ENCODE data around the gene SFXN3. TPM values are rescaled to one million over a fixed set of nuclear protein-coding genes. Genes with fewer than 3 reads are reported as not detected.

SFXN3 gene
- total RNA-seq, 4 donors from 2014 or later: 47.8 to 442 (median 53.1) TPM

DNA sequence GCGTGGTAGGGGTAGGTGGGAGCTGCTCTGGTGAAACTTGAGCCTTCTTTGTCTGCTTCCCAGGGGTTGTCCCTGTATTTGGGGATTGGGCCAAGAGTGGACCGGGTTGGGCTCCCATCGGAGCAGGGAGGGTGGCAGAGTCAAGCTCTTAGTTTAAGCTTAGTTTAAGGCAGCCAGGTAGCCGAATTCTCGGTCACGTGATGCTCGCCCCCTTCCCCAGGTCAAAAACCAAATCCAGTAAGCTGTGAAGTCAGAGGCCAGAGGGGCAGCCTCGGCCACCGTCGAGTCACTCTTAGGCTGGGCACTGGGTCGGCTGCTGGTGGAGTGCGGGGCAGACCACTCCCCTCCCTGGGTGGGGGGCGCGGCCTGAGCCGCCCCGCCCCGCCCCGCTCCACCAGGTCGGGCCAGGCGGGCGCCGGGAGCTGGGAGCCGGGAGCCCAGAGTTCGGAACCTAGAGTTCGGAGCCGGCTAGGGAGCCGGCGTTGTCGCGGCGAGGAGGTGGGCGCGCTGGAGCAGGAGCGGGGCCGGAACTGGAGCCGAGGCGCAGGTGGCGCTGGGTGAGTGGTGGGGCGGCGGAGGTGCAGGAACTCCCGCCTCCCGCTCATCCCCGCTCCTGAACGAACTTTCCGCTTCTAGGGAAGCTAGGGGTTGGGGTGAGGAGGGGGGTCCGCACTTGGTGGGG is 34.2 kb upstream of the SFXN3 start:
- in situ Hi-C loops (cut with MboI; ENCODE audit: low pct_ligation_motif_present in 1 of 4, low pct_unique_long_range_greater_than_20kb in 1 of 4, low sequenced_read_pairs in 3 of 4): no loop called here
- peak overlapping the region; percentile 94 to 98 (median 97) for H3K27ac ChIP-seq
- H3K36me3 ChIP-seq: peaks cover 0 to 6% (median 0%) of the 10 kb centered on the region in 4 donors
- intact Hi-C loops (cut with DNase I; ENCODE audit: low total_unique reads): no loop called here
- peaks cover 10 to 44% (median 35%) of the 10 kb centered on the region in 4 donors for H3K4me1 ChIP-seq
- no peak for TF ChIP-seq POLR2AphosphoS5 (IDR thresholded peaks at IDR 0.05)
- TF ChIP-seq POLR2A (IDR thresholded peaks at IDR 0.05): no peak
- TF ChIP-seq EP300 (IDR thresholded peaks at IDR 0.05; ENCODE audit: low read depth): no peak
- no peak for TF ChIP-seq CTCF (IDR thresholded peaks at IDR 0.05)
- no peaks in the 10 kb centered on the region for H3K27me3 ChIP-seq
- WGBS, 2 donors (ENCODE audit: low coverage in 1 of 2): 5% methylated on average over 32 of the region's 46 CpGs; no CpG with 5 or more reads in 1 of the 2 donors
- peak; percentile 55 for DNase-seq
- no peaks in the 10 kb centered on the region for H3K9me3 ChIP-seq
- H3K4me3 ChIP-seq: peak overlapping the region; percentile 46 to 77 (median 67)

GRCh38 chr10:100997360-100998182 is 33.5 kb upstream of the SFXN3 start:
- peaks cover 0 to 6% (median 0%) of the 10 kb centered on the region in 4 donors for H3K36me3 ChIP-seq
- intact Hi-C loops (cut with DNase I; ENCODE audit: low total_unique reads): no loop called here
- H3K4me1 ChIP-seq: peaks cover 14 to 48% (median 43%) of the 10 kb centered on the region in 4 donors
- H3K27ac ChIP-seq: peak overlapping the region; percentile 94 to 98 (median 97)
- no peaks in the 10 kb centered on the region for H3K27me3 ChIP-seq
- WGBS, 2 donors (ENCODE audit: low coverage in 1 of 2): 0% methylated on average over 5 to 34 of the region's 66 CpGs
- H3K4me3 ChIP-seq: peak overlapping the region; percentile 46 to 77 (median 67)
- no peaks in the 10 kb centered on the region for H3K9me3 ChIP-seq
- DNase-seq: peak; percentile 88
- TF ChIP-seq EP300 (IDR thresholded peaks at IDR 0.05; ENCODE audit: low read depth) (no peak), POLR2AphosphoS5 (IDR thresholded peaks at IDR 0.05) (peak; percentile 18 to 72 (median 49)), POLR2A (IDR thresholded peaks at IDR 0.05) (peak; percentile 70), CTCF (IDR thresholded peaks at IDR 0.05) (peak; percentile 90 to 98 (median 93))
- in situ Hi-C loops (cut with MboI; ENCODE audit: low pct_ligation_motif_present in 1 of 4, low pct_unique_long_range_greater_than_20kb in 1 of 4, low sequenced_read_pairs in 3 of 4): no loop called here

GRCh38 chr10:100998183-100998990 is 32.6 kb upstream of the SFXN3 start:
- peak overlapping the region; percentile 94 to 98 (median 97) for H3K27ac ChIP-seq
- intact Hi-C loops (cut with DNase I; ENCODE audit: low total_unique reads): no loop called here
- peaks cover 14 to 49% (median 44%) of the 10 kb centered on the region in 4 donors for H3K4me1 ChIP-seq
- no peaks in the 10 kb centered on the region for H3K27me3 ChIP-seq
- TF ChIP-seq CTCF (IDR thresholded peaks at IDR 0.05): no peak
- TF ChIP-seq POLR2AphosphoS5 (IDR thresholded peaks at IDR 0.05): peak in 1 of 3 donors; percentile 5
- TF ChIP-seq EP300 (IDR thresholded peaks at IDR 0.05; ENCODE audit: low read depth): no peak
- peak overlapping the region; percentile 46 to 77 (median 67) for H3K4me3 ChIP-seq
- 3 to 4% methylated on average over 6 to 25 of the region's 25 CpGs for WGBS, 2 donors (ENCODE audit: low coverage in 1 of 2)
- in situ Hi-C loops (cut with MboI; ENCODE audit: low pct_ligation_motif_present in 1 of 4, low pct_unique_long_range_greater_than_20kb in 1 of 4, low sequenced_read_pairs in 3 of 4): no loop called here
- H3K9me3 ChIP-seq: no peaks in the 10 kb centered on the region
- DNase-seq: peak; percentile 90
- H3K36me3 ChIP-seq: peaks cover 0 to under 1% (median under 1%) of the 10 kb centered on the region in 4 donors
